Activated CD8-positive, alpha-beta T cell treated with anti-CD3 and anti-CD28 coated beads for 36 hours (primary cell): ENCODE measurements around the gene SLC24A5. TPM values are rescaled to one million over a fixed set of nuclear protein-coding genes. Genes with fewer than 3 reads are reported as not detected.

Experiments used
- ATAC-seq: fragments of 200-7000 bp; cut with Tn5 transposase; one replicate; pipeline ENCODE4 v1.10.0; 2021; ENCODE audit warnings: mild to moderate bottlenecking, moderate library complexity
- CTCF ChIA-PET: fragments of 350-600 bp; sonication (Branson Sonifier 250); formaldehyde crosslinking; loops from one replicate; lab custom pipeline; 2021; ENCODE audit warnings: antibody characterized with exemption; lab: Charles Lee
- POLR2A ChIA-PET: fragments of 350-600 bp; sonication (Branson Sonifier 250); formaldehyde crosslinking; loops from one replicate; lab custom pipeline; 2021; ENCODE audit warnings: antibody characterized with exemption; lab: Charles Lee
- DNase-seq: peaks from one replicate; pipeline ENCODE4 v3.0.0-alpha.2; 2020
- H3K27ac Mint-ChIP-seq: one replicate; pipeline ENCODE4 v1.8.0; 2021; ENCODE audit warnings: mild to moderate bottlenecking, mixed read lengths
- H3K27me3 Mint-ChIP-seq: one replicate; pipeline ENCODE4 v1.8.0; 2021; ENCODE audit warnings: mixed read lengths
- H3K36me3 Mint-ChIP-seq: one replicate; pipeline ENCODE4 v1.8.0; 2021; ENCODE audit warnings: low read depth, mixed read lengths
- H3K4me1 Mint-ChIP-seq: one replicate; pipeline ENCODE4 v1.8.0; 2021; ENCODE audit warnings: low read depth, mixed read lengths
- H3K4me3 Mint-ChIP-seq: one replicate; pipeline ENCODE4 v1.8.0; 2021; ENCODE audit warnings: mild to moderate bottlenecking, moderate library complexity, mixed read lengths
- H3K9me3 Mint-ChIP-seq: one replicate; pipeline ENCODE4 v1.8.0; 2021; ENCODE audit warnings: mixed read lengths
- CTCF ChIP-seq: fragments of 200-600 bp; IDR thresholded peaks from one replicate; pipeline ENCODE4 v1.8.0; 2022; ENCODE audit warnings: antibody characterized with exemption, mild to moderate bottlenecking
- intact Hi-C: fragments of 100-400 bp; cut with micrococcal nuclease; formaldehyde crosslinking; loops from one replicate; pipeline ENCODE4 v1.10.0; 2022
- total RNA-seq, 2 experiments: library from RNA; stranded (reverse); gene quantifications; one replicate each; pipeline ENCODE4 v1.2.3, GENCODE V29; 2021

The SLC24A5 gene
- total RNA-seq, 2 experiments from 2014 or later = not detected

DNA sequence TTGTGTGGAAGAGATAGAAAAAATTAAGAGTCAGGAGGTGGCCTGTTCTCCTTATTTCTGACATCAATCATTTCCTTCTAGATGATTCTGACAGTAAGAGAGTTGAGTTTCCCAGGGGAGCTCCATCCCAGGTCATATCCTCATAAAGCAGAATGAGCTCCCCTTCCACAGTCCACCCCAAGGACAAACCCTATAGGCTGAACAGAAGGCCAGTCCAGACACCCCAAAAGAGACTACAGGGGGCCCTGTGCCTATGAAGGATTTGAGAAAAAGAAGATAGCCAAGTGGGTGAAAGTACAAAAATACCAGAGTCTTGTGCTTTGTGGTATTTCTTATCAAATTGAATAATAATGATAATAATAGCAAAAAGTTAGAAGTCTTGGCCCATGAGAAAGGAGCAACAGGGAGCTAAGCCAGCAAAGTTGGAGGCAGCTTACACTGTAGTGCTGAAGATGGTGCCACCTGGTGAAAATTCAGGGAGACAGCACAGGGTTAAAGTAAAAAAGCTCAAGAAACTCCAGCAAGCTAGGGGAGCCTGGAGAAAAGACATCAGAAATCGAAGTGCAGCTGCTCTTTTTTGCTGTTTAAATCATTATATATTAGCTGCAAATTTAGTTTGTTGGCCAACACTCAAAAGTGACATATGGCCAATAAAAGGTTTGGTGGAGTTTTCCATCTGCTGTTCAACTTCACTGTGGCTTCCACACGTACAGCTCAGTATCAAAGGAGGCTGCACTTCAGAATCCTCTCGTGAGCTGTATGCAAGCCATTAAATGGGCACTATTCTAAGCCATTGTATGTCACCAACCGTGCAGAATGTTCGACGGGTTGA is 35.8 kb upstream of the SLC24A5 start:
- CTCF ChIA-PET = interaction anchor here (1.0 kb wide), 1 partner anchor 25 kb away, joined by 3 read pairs; no protein-coding TSS in a partner anchor
- Mint-ChIP-seq H3K9me3 (no peaks in the 10 kb centered on the region), H3K36me3 (no peaks in the 10 kb centered on the region)

DNA sequence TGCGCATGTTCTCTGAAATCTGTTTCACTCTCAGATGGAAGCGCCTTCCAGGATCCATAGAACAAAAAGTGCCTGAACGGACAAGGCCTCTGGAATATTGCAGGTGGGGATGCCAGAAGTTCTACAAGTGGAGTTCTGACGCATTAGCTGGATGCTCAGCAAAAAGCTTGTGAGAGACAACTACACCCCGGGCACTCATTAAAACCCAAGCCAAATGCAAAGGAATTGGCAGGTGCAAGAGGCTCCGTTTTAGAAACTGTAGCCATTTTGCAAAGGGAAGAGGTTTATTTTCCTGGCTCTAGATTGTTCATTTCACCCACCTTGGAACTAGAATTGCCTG is 35.2 kb upstream of the SLC24A5 start:
- ChIA-PET POLR2A (no interaction called here), CTCF (interaction anchor here (1.0 kb wide), 1 partner anchor 26 kb away, joined by 3 read pairs; no protein-coding TSS in a partner anchor)
- no peaks in the 10 kb centered on the region for H3K27me3 Mint-ChIP-seq
- H3K9me3 Mint-ChIP-seq = no peaks in the 10 kb centered on the region
- no peaks in the 10 kb centered on the region for H3K36me3 Mint-ChIP-seq
- no peak overlapping the region for H3K27ac Mint-ChIP-seq
- ATAC-seq (no peak), DNase-seq (no peak)
- no peak for TF ChIP-seq CTCF
- intact Hi-C loops = no loop called here
- no peak overlapping the region for H3K4me3 Mint-ChIP-seq
- H3K4me1 Mint-ChIP-seq = no peaks in the 10 kb centered on the region

More for the DNA sequence above, 35.8 kb upstream of the SLC24A5 start:
- H3K27me3 Mint-ChIP-seq = no peaks in the 10 kb centered on the region
- ATAC-seq (no peak), DNase-seq (no peak)
- TF ChIP-seq CTCF = no peak
- POLR2A ChIA-PET = no interaction called here
- H3K27ac Mint-ChIP-seq = no peak overlapping the region
- no peak overlapping the region for H3K4me3 Mint-ChIP-seq
- intact Hi-C loops = no loop called here
- H3K4me1 Mint-ChIP-seq = no peaks in the 10 kb centered on the region

GRCh38 chr15:48086133-48086532 is 34.7 kb upstream of the SLC24A5 start:
- no peak for TF ChIP-seq CTCF
- ChIA-PET CTCF (no interaction called here), POLR2A (no interaction called here)
- DNase-seq (no peak), ATAC-seq (no peak)
- intact Hi-C loops = no loop called here
- H3K27ac Mint-ChIP-seq = no peak overlapping the region
- H3K27me3 Mint-ChIP-seq = no peaks in the 10 kb centered on the region
- no peak overlapping the region for H3K4me3 Mint-ChIP-seq
- H3K9me3 Mint-ChIP-seq = no peaks in the 10 kb centered on the region
- H3K36me3 Mint-ChIP-seq = no peaks in the 10 kb centered on the region
- no peaks in the 10 kb centered on the region for H3K4me1 Mint-ChIP-seq

GRCh38 chr15:48086576-48086975 is 34.2 kb upstream of the SLC24A5 start:
- H3K4me1 Mint-ChIP-seq = no peaks in the 10 kb centered on the region
- no peak for DNase-seq
- ChIA-PET POLR2A (no interaction called here), CTCF (no interaction called here)
- intact Hi-C loops = no loop called here
- no peak for ATAC-seq
- TF ChIP-seq CTCF = no peak
- no peaks in the 10 kb centered on the region for H3K9me3 Mint-ChIP-seq
- H3K36me3 Mint-ChIP-seq = no peaks in the 10 kb centered on the region
- H3K27me3 Mint-ChIP-seq = no peaks in the 10 kb centered on the region
- H3K27ac Mint-ChIP-seq = no peak overlapping the region
- no peak overlapping the region for H3K4me3 Mint-ChIP-seq

- Mint-ChIP-seq H3K27me3 (no peaks in the 10 kb centered on the region), H3K27ac (no peak overlapping the region), H3K9me3 (no peaks in the 10 kb centered on the region), H3K36me3 (no peaks in the 10 kb centered on the region), H3K4me3 (no peak overlapping the region), H3K4me1 (no peaks in the 10 kb centered on the region)
- CTCF ChIA-PET = no interaction called here
- intact Hi-C loops = no loop called here
- no peak for ATAC-seq
- no peak for TF ChIP-seq CTCF
- no peak for DNase-seq
- POLR2A ChIA-PET = no interaction called here
Measured at GRCh38 chr15:48087844-48088243, 32.9 kb upstream of the SLC24A5 start.
